HEK293 (cell line): ENCODE data around the gene PDGFA.

ENCODE experiments used
- CTCF ChIA-PET: fragments of 350-600 bp; formaldehyde crosslinking; extraction: SDS; loops from one replicate; lab custom pipeline; 2021; ENCODE audit warnings: antibody characterized with exemption; lab: Yijun Ruan, JAX
- POLR2A ChIA-PET: fragments of 300-600 bp; formaldehyde crosslinking; extraction: SDS; loops from one replicate; lab custom pipeline; 2020; ENCODE audit warnings: antibody characterized with exemption, inconsistent platforms; lab: Yijun Ruan, JAX
- H3K27ac ChIP-seq: fragments of 200-500 bp; sonication (Bioruptor generic); 2 replicates; pipeline ENCODE4 v1.5.1; 2014; ENCODE audit warnings: low read depth, low read length, control low read depth, inconsistent platforms; ENCODE audit errors: extremely low read depth
- H3K36me3 ChIP-seq, 2 experiments: fragments of 200-500 bp in 1 of 2; sonication (Bioruptor generic) in 1 of 2; 1 replicate in 1 of 2; 2 replicates in 1 of 2; pipeline ENCODE4 v1.5.1; 2014 to 2017; ENCODE audit warnings: inconsistent platforms in 2 of 2, low read length in 2 of 2; ENCODE audit not compliant: control insufficient read depth in 2 of 2, insufficient read depth in 1 of 2
- H3K4me1 ChIP-seq: fragments of 200-500 bp; sonication (Bioruptor generic); 2 replicates; pipeline ENCODE4 v1.5.1; 2014; ENCODE audit warnings: mild to moderate bottlenecking, low read length, inconsistent platforms; ENCODE audit not compliant: control insufficient read depth, insufficient read depth
- H3K4me3 ChIP-seq: 2 replicates; pipeline ENCODE4 v1.5.1; 2011; ENCODE audit warnings: low read depth, mild to moderate bottlenecking, control low read depth, low read length, moderate library complexity
- H3K9me3 ChIP-seq: fragments of 200-500 bp; sonication (Bioruptor generic); 2 replicates; pipeline ENCODE4 v1.5.1; 2014; ENCODE audit warnings: low read depth, low read length, inconsistent platforms; ENCODE audit not compliant: control insufficient read depth, insufficient read depth
- BCL11A ChIP-seq: fragments of 450-650 bp; formaldehyde crosslinking; IDR thresholded peaks from 2 replicates; pipeline ENCODE4 v1.5.1; 2016; ENCODE audit warnings: low read depth, missing biosample characterization, missing genetic modification characterization
- IKZF3 ChIP-seq: fragments of 450-650 bp; IDR thresholded peaks from 2 replicates; pipeline ENCODE4 v1.5.0; 2018; ENCODE audit warnings: missing biosample characterization, mild to moderate bottlenecking, missing genetic modification characterization, moderate library complexity
- KLF1 ChIP-seq: fragments of 450-650 bp; formaldehyde crosslinking; IDR thresholded peaks from 2 replicates; pipeline ENCODE4 v1.5.1; 2016; ENCODE audit warnings: missing biosample characterization, missing genetic modification characterization
- KLF9 ChIP-seq: fragments of 450-650 bp; formaldehyde crosslinking; IDR thresholded peaks from 2 replicates; pipeline ENCODE4 v1.5.1; 2016; ENCODE audit warnings: missing biosample characterization, missing genetic modification characterization, low read depth
- SCRT1 ChIP-seq: fragments of 450-650 bp; formaldehyde crosslinking; IDR thresholded peaks from 2 replicates; pipeline ENCODE4 v1.5.1; 2016; ENCODE audit warnings: missing biosample characterization, missing genetic modification characterization, borderline replicate concordance
- SP7 ChIP-seq: fragments of 450-650 bp; formaldehyde crosslinking; IDR thresholded peaks from 2 replicates; pipeline ENCODE4 v1.5.1; 2016; ENCODE audit warnings: missing biosample characterization, missing genetic modification characterization
- ZEB2 ChIP-seq: fragments of 450-650 bp; formaldehyde crosslinking; IDR thresholded peaks from 2 replicates; pipeline ENCODE4 v1.5.1; 2016; ENCODE audit warnings: missing biosample characterization, missing genetic modification characterization
- ZNF174 ChIP-seq: fragments of 450-650 bp; formaldehyde crosslinking; IDR thresholded peaks from 2 replicates; pipeline ENCODE4 v1.5.0; 2017; ENCODE audit warnings: missing biosample characterization, mild to moderate bottlenecking, missing genetic modification characterization
- ZNF223 ChIP-seq: fragments of 450-650 bp; formaldehyde crosslinking; IDR thresholded peaks from 2 replicates; pipeline ENCODE4 v1.5.1; 2016; ENCODE audit warnings: missing biosample characterization, missing genetic modification characterization
- ZNF324 ChIP-seq: fragments of 450-650 bp; formaldehyde crosslinking; IDR thresholded peaks from 2 replicates; pipeline ENCODE4 v1.5.1; 2016; ENCODE audit warnings: missing biosample characterization, missing genetic modification characterization
- ZNF341 ChIP-seq: fragments of 450-650 bp; formaldehyde crosslinking; IDR thresholded peaks from 2 replicates; pipeline ENCODE4; 2016; ENCODE audit warnings: low read depth, missing biosample characterization, missing genetic modification characterization
- ZNF394 ChIP-seq: fragments of 450-650 bp; formaldehyde crosslinking; IDR thresholded peaks from 2 replicates; pipeline ENCODE4 v1.5.1; 2016; ENCODE audit warnings: missing biosample characterization, missing genetic modification characterization, mild to moderate bottlenecking, moderate library complexity, borderline replicate concordance
- ZNF561 ChIP-seq: fragments of 450-650 bp; IDR thresholded peaks from 2 replicates; pipeline ENCODE4 v1.5.1; 2018; ENCODE audit warnings: missing biosample characterization, missing genetic modification characterization, borderline replicate concordance
- ZNF600 ChIP-seq: fragments of 450-650 bp; formaldehyde crosslinking; IDR thresholded peaks from 2 replicates; pipeline ENCODE4 v1.5.1; 2016; ENCODE audit warnings: missing biosample characterization, missing genetic modification characterization
- ZNF610 ChIP-seq: fragments of 450-650 bp; formaldehyde crosslinking; IDR thresholded peaks from 2 replicates; pipeline ENCODE4 v1.5.1; 2016; ENCODE audit warnings: missing biosample characterization, missing genetic modification characterization, borderline replicate concordance
- ZNF626 ChIP-seq: fragments of 450-650 bp; sonication (Bioruptor Pico); formaldehyde crosslinking; IDR thresholded peaks from 2 replicates; pipeline ENCODE4 v1.5.1; 2018; ENCODE audit warnings: missing biosample characterization, missing genetic modification characterization, inconsistent platforms
- ZNF629 ChIP-seq: fragments of 450-650 bp; formaldehyde crosslinking; IDR thresholded peaks from 2 replicates; pipeline ENCODE4 v1.5.1; 2017; ENCODE audit warnings: missing biosample characterization, missing genetic modification characterization
- ZNF777 ChIP-seq: fragments of 450-650 bp; formaldehyde crosslinking; IDR thresholded peaks from 2 replicates; pipeline ENCODE4 v1.5.1; 2017; ENCODE audit warnings: missing biosample characterization, missing genetic modification characterization, borderline replicate concordance
- ZNF843 ChIP-seq: fragments of 450-650 bp; formaldehyde crosslinking; IDR thresholded peaks from 2 replicates; pipeline ENCODE4 v1.5.1; 2016; ENCODE audit warnings: missing biosample characterization, missing genetic modification characterization
- ZSCAN30 ChIP-seq: fragments of 450-650 bp; IDR thresholded peaks from 2 replicates; pipeline ENCODE4 v1.5.1; 2018; ENCODE audit warnings: missing biosample characterization, mild to moderate bottlenecking, missing genetic modification characterization, moderate library complexity
- TF ChIP-seq, protein P1 (sequence below): fragments of 450-650 bp; formaldehyde crosslinking; IDR thresholded peaks from 2 replicates; pipeline ENCODE4 v1.5.1; 2017; ENCODE audit warnings: missing biosample characterization, missing genetic modification characterization
- TF ChIP-seq, protein P2 (sequence below): fragments of 450-650 bp; formaldehyde crosslinking; IDR thresholded peaks from 2 replicates; pipeline ENCODE4 v1.5.1; 2017; ENCODE audit warnings: missing biosample characterization, missing genetic modification characterization
- TF ChIP-seq, protein P3 (sequence below): fragments of 450-650 bp; formaldehyde crosslinking; IDR thresholded peaks from 2 replicates; pipeline ENCODE4 v1.5.1; 2017; ENCODE audit warnings: missing biosample characterization, missing genetic modification characterization
- TF ChIP-seq, protein P4 (sequence below): fragments of 450-650 bp; formaldehyde crosslinking; IDR thresholded peaks from 2 replicates; pipeline ENCODE4 v1.5.1; 2017; ENCODE audit warnings: missing biosample characterization, mild to moderate bottlenecking, missing genetic modification characterization, moderate library complexity
- TF ChIP-seq, protein P5 (sequence below): fragments of 450-650 bp; formaldehyde crosslinking; IDR thresholded peaks from 2 replicates; pipeline ENCODE4 v1.5.1; 2017; ENCODE audit warnings: missing biosample characterization, missing genetic modification characterization
- TF ChIP-seq, protein P6 (sequence below): fragments of 450-650 bp; formaldehyde crosslinking; IDR thresholded peaks from 2 replicates; pipeline ENCODE4 v1.5.1; 2016; ENCODE audit warnings: missing biosample characterization, missing genetic modification characterization

Gene PDGFA

DNA sequence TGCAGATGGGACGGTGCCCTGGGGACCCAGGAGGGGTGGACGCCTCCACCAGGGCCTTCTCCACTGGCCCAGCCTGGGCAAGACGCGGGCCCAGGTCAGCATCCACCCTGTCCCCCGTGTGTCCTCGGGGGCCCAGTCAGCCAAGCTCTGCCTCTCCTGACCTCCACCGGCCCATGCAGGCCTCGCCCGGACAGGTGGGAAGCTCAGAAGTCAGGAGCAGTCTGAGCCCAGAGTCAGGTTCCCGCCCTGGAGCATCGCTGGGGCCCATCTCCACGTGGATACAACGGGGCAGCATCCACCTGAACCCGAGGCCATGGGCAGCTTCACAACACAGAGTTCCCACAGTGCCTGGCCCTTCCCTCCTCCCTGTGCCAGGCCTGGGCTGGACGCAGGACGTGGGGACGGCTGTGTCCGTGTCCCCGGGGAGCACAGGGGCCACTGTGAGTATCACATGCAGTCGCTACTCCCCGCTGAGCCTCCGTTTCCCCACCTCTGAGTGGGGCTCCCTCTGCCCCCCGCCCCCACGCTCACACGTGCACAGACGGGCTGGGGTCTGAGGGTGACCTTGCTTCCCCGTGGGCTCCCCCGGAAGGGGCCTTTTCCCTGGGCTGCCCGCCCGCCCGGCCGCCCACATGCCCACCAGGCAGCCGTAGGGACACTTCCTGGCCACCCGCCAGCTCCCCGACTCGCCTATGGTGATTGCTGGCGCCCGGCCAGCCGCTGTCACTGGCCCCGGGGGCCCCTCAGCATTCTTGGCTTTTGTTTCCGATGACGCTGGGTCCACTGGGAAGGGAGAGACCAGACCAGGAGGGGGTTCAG, 64.3 kb downstream of the PDGFA start:
- H3K36me3 ChIP-seq = no peaks in the 10 kb centered on the region
- H3K9me3 ChIP-seq = no peaks in the 10 kb centered on the region
- CTCF ChIA-PET = no interaction called here
- no peak overlapping the region; the same call in 1 of the 2 replicates for H3K4me3 ChIP-seq
- no peaks in the 10 kb centered on the region for H3K4me1 ChIP-seq
- POLR2A ChIA-PET = interaction anchor here (1.1 kb wide), 1 partner anchor 60 kb away, joined by 3 read pairs; no protein-coding TSS in a partner anchor
- peak overlapping the region; percentile 1; the same call in 1 of the 2 replicates for H3K27ac ChIP-seq
- TF ChIP-seq ZNF324 = peak; percentile 28; the same call in 1 of the 2 replicates
- TF ChIP-seq SP7 = peak; percentile 60; the same call in 1 of the 2 replicates
- 0 out of 2 replicates have a peak, but pooled peaks have one; percentile 27 for TF ChIP-seq ZSCAN30 (tag by site-specific recombination)
- TF ChIP-seq SCRT1 (tag by site-specific recombination) = no peak
- no peak for TF ChIP-seq ZNF843 (tag by site-specific recombination)
- TF ChIP-seq KLF9 = peak; percentile 58
- TF ChIP-seq, protein P1, sequence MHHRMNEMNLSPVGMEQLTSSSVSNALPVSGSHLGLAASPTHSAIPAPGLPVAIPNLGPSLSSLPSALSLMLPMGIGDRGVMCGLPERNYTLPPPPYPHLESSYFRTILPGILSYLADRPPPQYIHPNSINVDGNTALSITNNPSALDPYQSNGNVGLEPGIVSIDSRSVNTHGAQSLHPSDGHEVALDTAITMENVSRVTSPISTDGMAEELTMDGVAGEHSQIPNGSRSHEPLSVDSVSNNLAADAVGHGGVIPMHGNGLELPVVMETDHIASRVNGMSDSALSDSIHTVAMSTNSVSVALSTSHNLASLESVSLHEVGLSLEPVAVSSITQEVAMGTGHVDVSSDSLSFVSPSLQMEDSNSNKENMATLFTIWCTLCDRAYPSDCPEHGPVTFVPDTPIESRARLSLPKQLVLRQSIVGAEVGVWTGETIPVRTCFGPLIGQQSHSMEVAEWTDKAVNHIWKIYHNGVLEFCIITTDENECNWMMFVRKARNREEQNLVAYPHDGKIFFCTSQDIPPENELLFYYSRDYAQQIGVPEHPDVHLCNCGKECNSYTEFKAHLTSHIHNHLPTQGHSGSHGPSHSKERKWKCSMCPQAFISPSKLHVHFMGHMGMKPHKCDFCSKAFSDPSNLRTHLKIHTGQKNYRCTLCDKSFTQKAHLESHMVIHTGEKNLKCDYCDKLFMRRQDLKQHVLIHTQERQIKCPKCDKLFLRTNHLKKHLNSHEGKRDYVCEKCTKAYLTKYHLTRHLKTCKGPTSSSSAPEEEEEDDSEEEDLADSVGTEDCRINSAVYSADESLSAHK = 0 out of 2 replicates have a peak, but pooled peaks have one; percentile 42
- peak; percentile 75; the same call in 1 of the 2 replicates for TF ChIP-seq ZEB2 (tag by site-specific recombination)
- TF ChIP-seq, protein P2, sequence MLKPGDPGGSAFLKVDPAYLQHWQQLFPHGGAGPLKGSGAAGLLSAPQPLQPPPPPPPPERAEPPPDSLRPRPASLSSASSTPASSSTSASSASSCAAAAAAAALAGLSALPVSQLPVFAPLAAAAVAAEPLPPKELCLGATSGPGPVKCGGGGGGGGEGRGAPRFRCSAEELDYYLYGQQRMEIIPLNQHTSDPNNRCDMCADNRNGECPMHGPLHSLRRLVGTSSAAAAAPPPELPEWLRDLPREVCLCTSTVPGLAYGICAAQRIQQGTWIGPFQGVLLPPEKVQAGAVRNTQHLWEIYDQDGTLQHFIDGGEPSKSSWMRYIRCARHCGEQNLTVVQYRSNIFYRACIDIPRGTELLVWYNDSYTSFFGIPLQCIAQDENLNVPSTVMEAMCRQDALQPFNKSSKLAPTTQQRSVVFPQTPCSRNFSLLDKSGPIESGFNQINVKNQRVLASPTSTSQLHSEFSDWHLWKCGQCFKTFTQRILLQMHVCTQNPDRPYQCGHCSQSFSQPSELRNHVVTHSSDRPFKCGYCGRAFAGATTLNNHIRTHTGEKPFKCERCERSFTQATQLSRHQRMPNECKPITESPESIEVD = 0 out of 2 replicates have a peak, but pooled peaks have one; percentile 11
- TF ChIP-seq KLF1 (tag by site-specific recombination) = no peak
- TF ChIP-seq ZNF223 (tag by site-specific recombination) = no peak
- TF ChIP-seq IKZF3 (tag by site-specific recombination) = peak; percentile 68
- TF ChIP-seq ZNF394 = peak; percentile 34; the same call in 1 of the 2 replicates
- TF ChIP-seq BCL11A = peak; percentile 67; the same call in 1 of the 2 replicates
- peak; percentile 59 for TF ChIP-seq ZNF629
- TF ChIP-seq, protein P3, sequence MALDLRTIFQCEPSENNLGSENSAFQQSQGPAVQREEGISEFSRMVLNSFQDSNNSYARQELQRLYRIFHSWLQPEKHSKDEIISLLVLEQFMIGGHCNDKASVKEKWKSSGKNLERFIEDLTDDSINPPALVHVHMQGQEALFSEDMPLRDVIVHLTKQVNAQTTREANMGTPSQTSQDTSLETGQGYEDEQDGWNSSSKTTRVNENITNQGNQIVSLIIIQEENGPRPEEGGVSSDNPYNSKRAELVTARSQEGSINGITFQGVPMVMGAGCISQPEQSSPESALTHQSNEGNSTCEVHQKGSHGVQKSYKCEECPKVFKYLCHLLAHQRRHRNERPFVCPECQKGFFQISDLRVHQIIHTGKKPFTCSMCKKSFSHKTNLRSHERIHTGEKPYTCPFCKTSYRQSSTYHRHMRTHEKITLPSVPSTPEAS = no peak
- peak; percentile 90 for TF ChIP-seq ZNF777 (tag by site-specific recombination)
- no peak for TF ChIP-seq ZNF626 (tag by site-specific recombination)
- TF ChIP-seq, protein P4, sequence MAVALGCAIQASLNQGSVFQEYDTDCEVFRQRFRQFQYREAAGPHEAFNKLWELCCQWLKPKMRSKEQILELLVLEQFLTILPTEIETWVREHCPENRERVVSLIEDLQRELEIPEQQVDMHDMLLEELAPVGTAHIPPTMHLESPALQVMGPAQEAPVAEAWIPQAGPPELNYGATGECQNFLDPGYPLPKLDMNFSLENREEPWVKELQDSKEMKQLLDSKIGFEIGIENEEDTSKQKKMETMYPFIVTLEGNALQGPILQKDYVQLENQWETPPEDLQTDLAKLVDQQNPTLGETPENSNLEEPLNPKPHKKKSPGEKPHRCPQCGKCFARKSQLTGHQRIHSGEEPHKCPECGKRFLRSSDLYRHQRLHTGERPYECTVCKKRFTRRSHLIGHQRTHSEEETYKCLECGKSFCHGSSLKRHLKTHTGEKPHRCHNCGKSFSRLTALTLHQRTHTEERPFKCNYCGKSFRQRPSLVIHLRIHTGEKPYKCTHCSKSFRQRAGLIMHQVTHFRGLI (tag by site-specific recombination) = 0 out of 2 replicates have a peak, but pooled peaks have one; percentile 38
- TF ChIP-seq ZNF600 (tag by site-specific recombination) = peak; percentile 56; the same call in 1 of the 2 replicates
- TF ChIP-seq, protein P5, sequence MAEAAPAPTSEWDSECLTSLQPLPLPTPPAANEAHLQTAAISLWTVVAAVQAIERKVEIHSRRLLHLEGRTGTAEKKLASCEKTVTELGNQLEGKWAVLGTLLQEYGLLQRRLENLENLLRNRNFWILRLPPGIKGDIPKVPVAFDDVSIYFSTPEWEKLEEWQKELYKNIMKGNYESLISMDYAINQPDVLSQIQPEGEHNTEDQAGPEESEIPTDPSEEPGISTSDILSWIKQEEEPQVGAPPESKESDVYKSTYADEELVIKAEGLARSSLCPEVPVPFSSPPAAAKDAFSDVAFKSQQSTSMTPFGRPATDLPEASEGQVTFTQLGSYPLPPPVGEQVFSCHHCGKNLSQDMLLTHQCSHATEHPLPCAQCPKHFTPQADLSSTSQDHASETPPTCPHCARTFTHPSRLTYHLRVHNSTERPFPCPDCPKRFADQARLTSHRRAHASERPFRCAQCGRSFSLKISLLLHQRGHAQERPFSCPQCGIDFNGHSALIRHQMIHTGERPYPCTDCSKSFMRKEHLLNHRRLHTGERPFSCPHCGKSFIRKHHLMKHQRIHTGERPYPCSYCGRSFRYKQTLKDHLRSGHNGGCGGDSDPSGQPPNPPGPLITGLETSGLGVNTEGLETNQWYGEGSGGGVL (tag by site-specific recombination) = peak; percentile 45; the same call in 1 of the 2 replicates
- peak; percentile 43; the same call in 1 of the 2 replicates for TF ChIP-seq ZNF610 (tag by site-specific recombination)
- TF ChIP-seq ZNF174 (tag by site-specific recombination) = no peak
- TF ChIP-seq ZNF561 = peak; percentile 63; the same call in 1 of the 2 replicates
- peak; percentile 75 for TF ChIP-seq ZNF341 (tag by site-specific recombination)
- TF ChIP-seq, protein P6, sequence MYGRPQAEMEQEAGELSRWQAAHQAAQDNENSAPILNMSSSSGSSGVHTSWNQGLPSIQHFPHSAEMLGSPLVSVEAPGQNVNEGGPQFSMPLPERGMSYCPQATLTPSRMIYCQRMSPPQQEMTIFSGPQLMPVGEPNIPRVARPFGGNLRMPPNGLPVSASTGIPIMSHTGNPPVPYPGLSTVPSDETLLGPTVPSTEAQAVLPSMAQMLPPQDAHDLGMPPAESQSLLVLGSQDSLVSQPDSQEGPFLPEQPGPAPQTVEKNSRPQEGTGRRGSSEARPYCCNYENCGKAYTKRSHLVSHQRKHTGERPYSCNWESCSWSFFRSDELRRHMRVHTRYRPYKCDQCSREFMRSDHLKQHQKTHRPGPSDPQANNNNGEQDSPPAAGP (tag by site-specific recombination) = peak; percentile 90; the same call in 1 of the 2 replicates
